A549 (cell line): ENCODE data around the gene MINDY2. TPM values are rescaled to one million over a fixed set of nuclear protein-coding genes. Genes with fewer than 3 reads are reported as not detected.

ENCODE experiments used
- ATAC-seq, 2 experiments: fragments of 200-7000 bp in 1 of 2; fragments of >200 bp in 1 of 2; cut with Nextera tagmentation in 1 of 2; cut with Tn5 transposase in 1 of 2; 3 replicates each; pipeline versions ENCODE4 v1.8.0 to v1.9.1; 2018 to 2020; ENCODE audit warnings: mild to moderate bottlenecking in 1 of 2, moderate library complexity in 1 of 2
- CTCF ChIA-PET: fragments of 300-600 bp; sonication (Branson Sonifier 250); formaldehyde crosslinking; extraction: SDS; loops from one replicate; lab custom pipeline; 2021; ENCODE audit warnings: antibody characterized with exemption, inconsistent platforms; lab: Yijun Ruan, JAX
- POLR2A ChIA-PET: fragments of 350-600 bp; formaldehyde crosslinking; extraction: SDS; loops from one replicate; lab custom pipeline; 2021; ENCODE audit warnings: antibody characterized with exemption, inconsistent platforms; lab: Yijun Ruan, JAX
- DNase-seq, 2 experiments: peaks; one replicate each; pipeline versions ENCODE4 v3.0.0 to v3.0.0-alpha.2; 2011 to 2016; ENCODE audit warnings: low read depth in 1 of 2, low spot score in 1 of 2
- FAIRE-seq: peaks from 2 replicates; lab custom pipeline; 2011; peaks lifted over from hg19 to GRCh38; lab: Jason Lieb, UNC
- H3K27ac ChIP-seq, 2 experiments: fragments of >200 bp; sonication (Bioruptor Twin); formaldehyde crosslinking; 3 replicates each; pipeline ENCODE4 v1.5.1; 2016 to 2017
- H3K4me1 ChIP-seq: fragments of >200 bp; sonication (Bioruptor Twin); formaldehyde crosslinking; 3 replicates; pipeline ENCODE4 v1.6.1; 2016
- H3K4me2 ChIP-seq: fragments of >200 bp; sonication (Bioruptor Twin); formaldehyde crosslinking; 3 replicates; pipeline ENCODE4 v1.6.1; 2016
- H3K4me3 ChIP-seq: fragments of >200 bp; sonication (Bioruptor Twin); formaldehyde crosslinking; 3 replicates; pipeline ENCODE4 v1.5.1; 2016
- H3K9me3 ChIP-seq: fragments of >200 bp; sonication (Bioruptor Twin); formaldehyde crosslinking; 3 replicates; pipeline ENCODE4 v1.6.1; 2016
- BHLHE40 ChIP-seq: IDR thresholded peaks from 2 replicates; pipeline ENCODE4 v1.6.1; 2012; ENCODE audit warnings: low read depth, low read length, inconsistent platforms
- CEBPB ChIP-seq, 2 experiments: fragments of >200 bp in 1 of 2; sonication (Bioruptor Twin) in 1 of 2; formaldehyde crosslinking in 1 of 2; IDR thresholded peaks; 2 replicates each; pipeline ENCODE4 v1.6.1; 2012 to 2016
- CHD2 ChIP-seq: fragments of 150-350 bp; IDR thresholded peaks from 2 replicates; pipeline ENCODE4 v1.6.1; 2014; ENCODE audit warnings: low read length; ENCODE audit not compliant: partially characterized antibody
- CHD4 ChIP-seq: fragments of 200-600 bp; sonication (generic); IDR thresholded peaks from 2 replicates; pipeline ENCODE4 v1.6.1; 2016; ENCODE audit warnings: antibody characterized with exemption, mild to moderate bottlenecking, borderline replicate concordance
- EP300 ChIP-seq, 2 experiments: fragments of >200 bp; sonication (Bioruptor Twin); formaldehyde crosslinking; IDR thresholded peaks; 2 replicates in 1 of 2; 3 replicates in 1 of 2; pipeline ENCODE4 v1.6.1; 2016 to 2017
- FOSL2 ChIP-seq, 2 experiments: fragments of 450-650 bp in 1 of 2; fragments of >200 bp in 1 of 2; sonication (Bioruptor Twin) in 1 of 2; formaldehyde crosslinking; IDR thresholded peaks; 2 replicates each; pipeline versions ENCODE4 v1.5.0 to v1.6.1; 2016 to 2020; ENCODE audit warnings: mild to moderate bottlenecking in 1 of 2, moderate library complexity in 1 of 2
- HES2 ChIP-seq: fragments of >200 bp; sonication (Bioruptor Twin); formaldehyde crosslinking; IDR thresholded peaks from 2 replicates; pipeline ENCODE4 v1.6.1; 2016
- MAX ChIP-seq: IDR thresholded peaks from 2 replicates; pipeline ENCODE4 v1.6.1; 2012
- MYC ChIP-seq: IDR thresholded peaks from 2 replicates; pipeline ENCODE4 v1.6.1; 2012; ENCODE audit warnings: mild to moderate bottlenecking, inconsistent platforms, low read length, improper control_type of control experiment, borderline replicate concordance
- NFE2L2 ChIP-seq: fragments of 150-350 bp; conservative IDR thresholded peaks from 2 replicates; pipeline ENCODE4 v1.6.1; 2014; ENCODE audit warnings: low read length
- NPAS2 ChIP-seq: fragments of 250-450 bp; sonication (Bioruptor Pico); IDR thresholded peaks from 2 replicates; pipeline ENCODE4 v1.8.0; 2022; ENCODE audit warnings: mild to moderate bottlenecking, moderate library complexity, borderline replicate concordance
- NR3C1 ChIP-seq: fragments of >200 bp; sonication (Bioruptor Twin); formaldehyde crosslinking; IDR thresholded peaks from 3 replicates; pipeline ENCODE4 v1.6.1; 2017
- PHF8 ChIP-seq: fragments of 200-600 bp; sonication (generic); IDR thresholded peaks from 2 replicates; pipeline ENCODE4 v1.6.1; 2016; ENCODE audit warnings: low read depth, mild to moderate bottlenecking, antibody characterized with exemption, moderate library complexity, borderline replicate concordance
- RAD21 ChIP-seq, 2 experiments: fragments of >200 bp in 1 of 2; sonication (Bioruptor Twin) in 1 of 2; formaldehyde crosslinking in 1 of 2; IDR thresholded peaks in 1 of 2; conservative IDR thresholded peaks in 1 of 2; 2 replicates in 1 of 2; 3 replicates in 1 of 2; pipeline ENCODE4 v1.6.1; 2012 to 2018; ENCODE audit warnings: inconsistent platforms in 1 of 2
- RCOR1 ChIP-seq: fragments of 150-350 bp; IDR thresholded peaks from 2 replicates; pipeline ENCODE4 v1.6.1; 2014; ENCODE audit warnings: antibody characterized with exemption, low read length, low read depth
- RNF2 ChIP-seq: fragments of 200-600 bp; sonication (generic); IDR thresholded peaks from 2 replicates; pipeline ENCODE4 v1.6.1; 2016; ENCODE audit warnings: low read depth, mild to moderate bottlenecking, antibody characterized with exemption, moderate library complexity, borderline replicate concordance
- SMC3 ChIP-seq: fragments of >200 bp; sonication (Bioruptor Twin); formaldehyde crosslinking; IDR thresholded peaks from 3 replicates; pipeline ENCODE4 v1.6.1; 2018; ENCODE audit warnings: inconsistent platforms
- TFCP2L1 ChIP-seq: fragments of 250-450 bp; sonication (Bioruptor Pico); IDR thresholded peaks from 2 replicates; pipeline ENCODE4 v1.5.0; 2021; ENCODE audit warnings: mild to moderate bottlenecking
- WGBS: methylation state at CpG from one replicate; pipeline ENCODE4 v1.1.6; 2017; ENCODE audit errors: missing lambda C conversion rate; 5-methylcytosine and 5-hydroxymethylcytosine counted together
- polyA plus RNA-seq, 4 experiments: library from polyadenylated mRNA; depleted of rRNA in 3 of 4; stranded (reverse); fragments of >200 nt; fragmentation: RNase III in 1 of 4; extraction: RNeasy Plus Mini Kit Qiagen cat#74134 plus additional on column Dnase treatment in 1 of 4; gene quantifications; 2 replicates in 3 of 4; 3 replicates in 1 of 4; pipeline ENCODE4 v1.2.3, GENCODE V29; 2011 to 2017
- TF ChIP-seq, protein P1 (sequence below): IDR thresholded peaks from 2 replicates; pipeline ENCODE4 v1.6.1; 2012

The MINDY2 gene
- polyA plus RNA-seq, 2 of the 4 experiments (the other 2 are of a cell fraction) = 4.7 to 7.0 TPM

- 82% methylated on average over 8 of the region's 8 CpGs for WGBS
- H3K27ac ChIP-seq = no peak overlapping the region
- no peaks in the 10 kb centered on the region for H3K9me3 ChIP-seq
- FAIRE-seq = peak; percentile 93
- H3K4me1 ChIP-seq = peaks cover 59% of the 10 kb centered on the region
- ChIA-PET CTCF (interaction anchor here (0.6 to 1.9 kb wide), 8 partner anchors 10 to 530 kb away, joined by 3 to 5 read pairs (median 3); no protein-coding TSS in a partner anchor), POLR2A (interaction anchor here (1.1 kb wide), 1 partner anchor 29 kb away, joined by 5 read pairs; the partner anchor contains the start of gene MINDY2)
- TF ChIP-seq CEBPB (IDR thresholded peaks at IDR 0.05) (no peak), EP300 (IDR thresholded peaks at IDR 0.05) (no peak), MYC (no peak), BHLHE40 (no peak), CHD4 (no peak), NFE2L2 (no peak), SMC3 (no peak), MAX (no peak), NPAS2 (CRISPR knock-in tag) (no peak)
- TF ChIP-seq, all 56 proteins: peak for 0
- DNase-seq (no peak), ATAC-seq (peak; percentile 25 to 37; a peak in 2 of 6 replicates)
- Histone ChIP-seq H3K4me3 (no peak overlapping the region), H3K4me2 (no peak overlapping the region)
Measured at GRCh38 chr15:58742022-58742813, 28.9 kb upstream of the MINDY2 start.

DNA sequence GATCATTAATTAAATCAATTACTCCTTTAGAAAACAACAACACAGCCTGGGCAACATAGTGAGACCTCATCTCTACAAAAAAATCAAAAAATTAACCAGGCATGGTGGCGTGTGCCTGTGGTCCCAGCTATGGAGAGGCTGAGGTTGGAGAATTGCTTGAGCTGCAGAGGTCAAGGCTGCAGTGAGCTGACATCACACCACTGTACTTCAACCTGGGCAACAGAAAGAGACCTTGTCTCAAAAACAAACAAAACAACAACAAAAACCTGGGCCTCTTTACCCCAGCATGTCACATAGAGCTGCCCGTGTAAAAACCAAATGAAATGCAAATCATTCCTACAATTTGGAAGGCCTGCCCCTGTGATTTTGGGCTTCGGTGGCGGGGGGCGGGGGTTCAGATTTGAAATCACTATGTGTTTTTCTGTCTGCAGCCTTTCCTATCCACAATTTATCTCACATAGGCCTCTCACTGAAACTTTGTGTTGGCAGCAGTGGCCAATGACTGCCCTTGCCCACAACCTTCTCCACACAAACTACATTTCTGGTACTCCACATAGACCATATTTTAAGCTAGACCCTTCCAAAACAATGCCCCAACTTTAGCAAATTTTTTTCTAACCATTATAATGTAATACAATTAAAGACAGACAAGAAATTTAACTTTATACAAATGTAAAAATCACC lies 28.1 kb upstream of the MINDY2 start:
- H3K4me3 ChIP-seq = no peak overlapping the region
- H3K4me1 ChIP-seq = peaks cover 57% of the 10 kb centered on the region
- H3K27ac ChIP-seq = no peak overlapping the region
- WGBS = 90% methylated on average over 5 of the region's 5 CpGs
- no peak for FAIRE-seq
- H3K9me3 ChIP-seq = no peaks in the 10 kb centered on the region
- TF ChIP-seq CHD2 = no peak
- TF ChIP-seq RNF2 = no peak
- ChIA-PET POLR2A (interaction anchor here (1.1 kb wide), 1 partner anchor 28 kb away, joined by 5 read pairs; the partner anchor contains the start of gene MINDY2), CTCF (interaction anchor here (0.9 to 1.9 kb wide), 7 partner anchors 11 to 531 kb away, joined by 3 to 5 read pairs (median 3); no protein-coding TSS in a partner anchor)
- no peak for DNase-seq
- ATAC-seq = peak; percentile 30 to 35; a peak in 2 of 6 replicates
- no peak overlapping the region for H3K4me2 ChIP-seq

DNA sequence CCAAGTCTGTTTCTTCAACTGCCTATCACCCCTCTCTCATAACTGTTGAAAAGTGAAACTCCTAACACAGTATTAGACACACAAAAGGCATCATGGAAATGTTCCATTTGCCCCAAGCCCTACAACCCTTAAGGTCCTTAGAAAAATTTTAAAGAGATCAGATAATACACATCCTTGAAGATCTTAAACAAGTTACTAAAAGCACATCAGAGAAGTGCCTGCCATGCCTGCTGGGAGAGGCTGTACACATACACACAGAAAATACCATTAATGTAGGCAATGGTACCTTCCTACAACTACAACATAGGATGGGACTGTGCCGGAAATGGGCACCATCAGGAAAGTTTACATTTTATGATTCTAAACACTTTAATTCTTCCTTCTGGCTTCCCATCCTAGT lies 24.9 kb upstream of the MINDY2 start:
- no peaks in the 10 kb centered on the region for H3K9me3 ChIP-seq
- no peak overlapping the region for H3K4me3 ChIP-seq
- TF ChIP-seq FOSL2 (IDR thresholded peaks at IDR 0.05) (no peak), FOSL2 (CRISPR knock-in tag; IDR thresholded peaks at IDR 0.05) (no peak), TFCP2L1 (CRISPR knock-in tag) (no peak), RAD21 (conservative IDR thresholded peaks at IDR 0.05 in 1 of 2, IDR thresholded peaks at IDR 0.05 in 1 of 2) (no peak), PHF8 (no peak), HES2 (no peak), NPAS2 (CRISPR knock-in tag) (no peak), NR3C1 (no peak), RCOR1 (no peak)
- TF ChIP-seq, protein P1, sequence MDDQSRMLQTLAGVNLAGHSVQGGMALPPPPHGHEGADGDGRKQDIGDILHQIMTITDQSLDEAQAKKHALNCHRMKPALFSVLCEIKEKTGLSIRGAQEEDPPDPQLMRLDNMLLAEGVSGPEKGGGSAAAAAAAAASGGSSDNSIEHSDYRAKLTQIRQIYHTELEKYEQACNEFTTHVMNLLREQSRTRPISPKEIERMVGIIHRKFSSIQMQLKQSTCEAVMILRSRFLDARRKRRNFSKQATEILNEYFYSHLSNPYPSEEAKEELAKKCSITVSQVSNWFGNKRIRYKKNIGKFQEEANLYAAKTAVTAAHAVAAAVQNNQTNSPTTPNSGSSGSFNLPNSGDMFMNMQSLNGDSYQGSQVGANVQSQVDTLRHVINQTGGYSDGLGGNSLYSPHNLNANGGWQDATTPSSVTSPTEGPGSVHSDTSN = no peak
- CTCF ChIA-PET = interaction anchor here (0.9 to 2.1 kb wide), 4 partner anchors 10 to 69 kb away, joined by 3 to 8 read pairs (median 5); partner anchors contain the start of gene MINDY2
- peak overlapping the region; percentile 79 for H3K4me2 ChIP-seq
- peak overlapping the region in 1 of 2 experiments; percentile 10; a peak in 1 of 6 replicates for H3K27ac ChIP-seq
- H3K4me1 ChIP-seq = peaks cover 48% of the 10 kb centered on the region
- ATAC-seq (no peak), DNase-seq (no peak), FAIRE-seq (no peak)
- WGBS = 98% methylated on average over 1 of the region's 1 CpG
- POLR2A ChIA-PET = interaction anchor here (0.9 kb wide), 1 partner anchor 24 kb away, joined by 4 read pairs; the partner anchor contains the start of gene MINDY2
